PC-3 (cell line): ENCODE measurements around the gene SPATA2. TPM values are rescaled to one million over a fixed set of nuclear protein-coding genes. Genes with fewer than 3 reads are reported as not detected.

Source experiments
- ATAC-seq: fragments of 200-7000 bp; cut with Tn5 transposase; 2 replicates; pipeline ENCODE4 v1.9.1; 2020; ENCODE audit warnings: mild to moderate bottlenecking, moderate library complexity
- BruUV-seq: library from RNA; stranded (reverse); fragments of 400-500 nt; replicated peaks from 2 replicates; lab custom pipeline; 2021; lab: Mats Ljungman, UMichigan
- CTCF ChIA-PET: fragments of 300-600 bp; sonication (Branson Sonifier 250); formaldehyde crosslinking; loops from one replicate; lab custom pipeline; 2022; ENCODE audit warnings: antibody characterized with exemption; lab: Charles Lee
- POLR2A ChIA-PET: fragments of 300-600 bp; sonication (Branson Sonifier 250); formaldehyde crosslinking; loops from one replicate; lab custom pipeline; 2022; ENCODE audit warnings: antibody characterized with exemption; ENCODE audit not compliant: unreplicated experiment; lab: Charles Lee
- DNase-seq: peaks from one replicate; pipeline ENCODE4 v3.0.0-alpha.2; 2015
- H2AFZ ChIP-seq: fragments of 300-600 bp; sonication (generic); 2 replicates; pipeline ENCODE4 v1.6.0; 2016; ENCODE audit warnings: antibody characterized with exemption, low read length
- H3F3A ChIP-seq: fragments of 300-600 bp; sonication (generic); one replicate; pipeline ENCODE4 v1.6.0; 2017; ENCODE audit warnings: antibody characterized with exemption, low read length, control low read depth, mild to moderate bottlenecking; ENCODE audit not compliant: unreplicated experiment
- H3K27ac ChIP-seq: fragments of 300-600 bp; sonication (generic); 2 replicates; pipeline ENCODE4 v1.5.1; 2016; ENCODE audit warnings: mild to moderate bottlenecking, low read length
- H3K27me3 ChIP-seq: fragments of 300-600 bp; sonication (generic); 2 replicates; pipeline ENCODE4 v1.6.1; 2016; ENCODE audit warnings: low read length, mixed read lengths
- H3K36me3 ChIP-seq: fragments of 300-600 bp; sonication (generic); 2 replicates; pipeline ENCODE4 v1.6.1; 2016; ENCODE audit warnings: low read depth, mixed run types, low read length, mixed read lengths
- H3K4me1 ChIP-seq: fragments of 300-600 bp; sonication (generic); 2 replicates; pipeline ENCODE4 v1.5.1; 2016; ENCODE audit warnings: low read length; ENCODE audit not compliant: insufficient read depth
- H3K4me2 ChIP-seq: fragments of 300-600 bp; sonication (generic); 2 replicates; pipeline ENCODE4 v1.6.0; 2016; ENCODE audit warnings: low read length
- H3K4me3 ChIP-seq: fragments of 300-600 bp; sonication (generic); 2 replicates; pipeline ENCODE4 v1.5.1; 2016; ENCODE audit warnings: mild to moderate bottlenecking, low read length, mixed read lengths
- H3K79me2 ChIP-seq: fragments of 300-600 bp; sonication (generic); 2 replicates; pipeline ENCODE4 v1.6.1; 2017; ENCODE audit warnings: low read length, mixed read lengths
- H3K9ac ChIP-seq: fragments of 300-600 bp; sonication (generic); 2 replicates; pipeline ENCODE4 v1.6.0; 2016; ENCODE audit warnings: mild to moderate bottlenecking, low read length
- H3K9me2 ChIP-seq: fragments of 300-600 bp; sonication (generic); replicated peaks from 2 replicates; pipeline ENCODE4 v1.6.1; 2016; ENCODE audit warnings: mixed run types, low read length, mixed read lengths
- H3K9me3 ChIP-seq: fragments of 300-600 bp; sonication (generic); 2 replicates; pipeline ENCODE4 v1.6.1; 2016; ENCODE audit warnings: low read length, mixed read lengths
- H4K20me1 ChIP-seq: fragments of 300-600 bp; sonication (generic); 2 replicates; pipeline ENCODE4 v1.6.1; 2016; ENCODE audit warnings: low read length, mixed read lengths
- CTCF ChIP-seq: fragments of 300-600 bp; sonication (generic); conservative IDR thresholded peaks from 2 replicates; pipeline ENCODE4 v1.5.1; 2017; ENCODE audit warnings: antibody characterized with exemption, low read depth, mild to moderate bottlenecking, low read length
- EZH2 ChIP-seq: fragments of 300-600 bp; sonication (generic); IDR thresholded peaks from one replicate; pipeline ENCODE4 v1.6.1; 2017; ENCODE audit warnings: antibody characterized with exemption, mild to moderate bottlenecking, low read length; ENCODE audit not compliant: unreplicated experiment
- EZH2phosphoT487 ChIP-seq: fragments of 300-600 bp; sonication (generic); IDR thresholded peaks from 2 replicates; pipeline ENCODE4 v1.6.1; 2018; ENCODE audit warnings: mild to moderate bottlenecking, antibody characterized with exemption, low read length, borderline replicate concordance
- intact Hi-C: fragments of 100-400 bp; cut with micrococcal nuclease; formaldehyde crosslinking; loops from 2 replicates; pipeline ENCODE4 v1.9.0; 2023
- total RNA-seq: library from RNA; depleted of rRNA; stranded (reverse); fragments of >200 nt; gene quantifications from 2 replicates; pipeline ENCODE4 v1.2.3, GENCODE V29; 2014

The SPATA2 gene
- total RNA-seq, 1 experiment from 2014 or later = 7.4 TPM

GRCh38 chr20:49867453-49868215 is 47.7 kb downstream of the SPATA2 start:
- Histone ChIP-seq H2AFZ (no peak overlapping the region), H3K4me1 (no peaks in the 10 kb centered on the region), H3K27ac (no peak overlapping the region), H3K36me3 (no peaks in the 10 kb centered on the region), H3K79me2 (no peaks in the 10 kb centered on the region), H3F3A (no peaks in the 10 kb centered on the region), H3K4me2 (no peak overlapping the region), H3K27me3 (no peaks in the 10 kb centered on the region), H3K4me3 (no peak overlapping the region), H4K20me1 (no peaks in the 10 kb centered on the region), H3K9ac (no peak overlapping the region), H3K9me2 (no peaks in the 10 kb centered on the region), H3K9me3 (no peaks in the 10 kb centered on the region)
- BruUV-seq = no TSS peak
- no peak for DNase-seq
- no peak for TF ChIP-seq CTCF
- no peak for TF ChIP-seq EZH2
- no peak for TF ChIP-seq EZH2phosphoT487
- ChIA-PET CTCF (interaction anchor here (0.5 kb wide), 1 partner anchor 55 kb away, joined by 5 read pairs; the partner anchor contains the start of gene SLC9A8), POLR2A (no interaction called here)
- intact Hi-C loops = no loop called here
- no peak for ATAC-seq

- Histone ChIP-seq H3K9me2 (no peaks in the 10 kb centered on the region), H3K9ac (no peak overlapping the region), H3K4me3 (no peak overlapping the region), H3K27ac (no peak overlapping the region), H3K4me1 (0 out of 2 replicates have a peak, but pooled peaks cover under 1% of the 10 kb centered on the region), H3K4me2 (no peak overlapping the region), H3K79me2 (no peaks in the 10 kb centered on the region), H2AFZ (no peak overlapping the region), H3K9me3 (no peaks in the 10 kb centered on the region), H4K20me1 (no peaks in the 10 kb centered on the region), H3K27me3 (no peaks in the 10 kb centered on the region), H3F3A (no peaks in the 10 kb centered on the region), H3K36me3 (no peaks in the 10 kb centered on the region)
- ATAC-seq (no peak), DNase-seq (no peak)
- no TSS peak for BruUV-seq
- ChIA-PET POLR2A (no interaction called here), CTCF (no interaction called here)
- intact Hi-C loops = no loop called here
- TF ChIP-seq EZH2phosphoT487 (no peak), CTCF (no peak), EZH2 (no peak)
These were observed 49.3 kb downstream of the SPATA2 start for GRCh38 chr20:49866051-49866450.

GRCh38 chr20:49865559-49865958 is 49.8 kb downstream of the SPATA2 start:
- ChIA-PET POLR2A (interaction anchor here (0.6 kb wide), 1 partner anchor 9 kb away, joined by 9 read pairs; no protein-coding TSS in a partner anchor), CTCF (interaction anchor here (0.7 kb wide), 1 partner anchor 651 kb away, joined by 3 read pairs; no protein-coding TSS in a partner anchor)
- Histone ChIP-seq H3K27me3 (no peaks in the 10 kb centered on the region), H3K9me3 (no peaks in the 10 kb centered on the region), H3K79me2 (no peaks in the 10 kb centered on the region), H3K9ac (no peak overlapping the region), H3K4me3 (no peak overlapping the region), H3K9me2 (no peaks in the 10 kb centered on the region), H3K27ac (no peak overlapping the region), H4K20me1 (no peaks in the 10 kb centered on the region), H2AFZ (no peak overlapping the region), H3K36me3 (no peaks in the 10 kb centered on the region), H3K4me1 (0 out of 2 replicates have a peak, but pooled peaks cover 5% of the 10 kb centered on the region), H3K4me2 (no peak overlapping the region), H3F3A (no peaks in the 10 kb centered on the region)
- ATAC-seq (no peak), DNase-seq (no peak)
- no TSS peak for BruUV-seq
- intact Hi-C loops = no loop called here
- no peak for TF ChIP-seq CTCF
- no peak for TF ChIP-seq EZH2
- TF ChIP-seq EZH2phosphoT487 = no peak
